ENCODE data around the gene ACOT9.
"Not testable (repeated sequence)": the region's sequence is repeated elsewhere in the genome, so short reads cannot be mapped to it uniquely, and the experiment has no call there.

ACOT9 gene

GRCh38 chrX:23661671-23662070 lies 81.4 kb downstream of the ACOT9 start:
- Histone ChIP-seq H3K27me3 (ENCODE audit: insufficient read depth, low read length, poor library complexity, severe bottlenecking) (no peaks in the 10 kb centered on the region), H3K79me2 (ENCODE audit: insufficient read depth, low read length) (no peaks in the 10 kb centered on the region), H2AFZ (ENCODE audit: low read length) (no peak overlapping the region), H3K36me3 (ENCODE audit: insufficient read depth, low read length) (no peaks in the 10 kb centered on the region), H3K9ac (ENCODE audit: low read depth, low read length, poor library complexity, severe bottlenecking) (no peak overlapping the region), H3K4me1 (ENCODE audit: insufficient read depth, low read length, poor library complexity, severe bottlenecking) (peaks cover 1% of the 10 kb centered on the region), H3K4me3 (ENCODE audit: low read length, poor library complexity, severe bottlenecking) (no peak overlapping the region), H3F3A (ENCODE audit: low read depth) (no peaks in the 10 kb centered on the region), H3K9me2 (replicated peaks; ENCODE audit: low read depth, low read length) (no peaks in the 10 kb centered on the region), H3K4me2 (ENCODE audit: low read depth, low read length, poor library complexity, severe bottlenecking) (no peak overlapping the region), H3K9me3 (ENCODE audit: insufficient read depth, low read depth, low read length) (no peaks in the 10 kb centered on the region), H4K20me1 (ENCODE audit: insufficient read depth, low read length, poor library complexity, severe bottlenecking) (no peaks in the 10 kb centered on the region)
- TF ChIP-seq CTCF (conservative IDR thresholded peaks at IDR 0.05; ENCODE audit: low read length) (no peak), EZH2phosphoT487 (IDR thresholded peaks at IDR 0.05; ENCODE audit: borderline replicate concordance) (no peak)

- Histone ChIP-seq H3K36me3 (ENCODE audit: insufficient read depth, low read length) (no peaks in the 10 kb centered on the region), H3K4me2 (ENCODE audit: low read depth, low read length, poor library complexity, severe bottlenecking) (no peak overlapping the region), H3K9me2 (replicated peaks; ENCODE audit: low read depth, low read length) (no peaks in the 10 kb centered on the region), H2AFZ (ENCODE audit: low read length) (no peak overlapping the region), H3K9ac (ENCODE audit: low read depth, low read length, poor library complexity, severe bottlenecking) (no peak overlapping the region), H4K20me1 (ENCODE audit: insufficient read depth, low read length, poor library complexity, severe bottlenecking) (no peaks in the 10 kb centered on the region), H3K27me3 (ENCODE audit: insufficient read depth, low read length, poor library complexity, severe bottlenecking) (no peaks in the 10 kb centered on the region), H3K9me3 (ENCODE audit: insufficient read depth, low read depth, low read length) (no peaks in the 10 kb centered on the region), H3K79me2 (ENCODE audit: insufficient read depth, low read length) (no peaks in the 10 kb centered on the region), H3K4me3 (ENCODE audit: low read length, poor library complexity, severe bottlenecking) (no peak overlapping the region), H3F3A (ENCODE audit: low read depth) (no peaks in the 10 kb centered on the region), H3K4me1 (ENCODE audit: insufficient read depth, low read length, poor library complexity, severe bottlenecking) (no peaks in the 10 kb centered on the region)
- TF ChIP-seq CTCF (conservative IDR thresholded peaks at IDR 0.05; ENCODE audit: low read length), result no peak
- TF ChIP-seq EZH2phosphoT487 (IDR thresholded peaks at IDR 0.05; ENCODE audit: borderline replicate concordance), result no peak
These were observed 82.3 kb downstream of the ACOT9 start for GRCh38 chrX:23660766-23661132.

GRCh38 chrX:23660083-23660765 lies 82.9 kb downstream of the ACOT9 start:
- not testable (repeated sequence) for H3K9me3 ChIP-seq (ENCODE audit: insufficient read depth, low read depth, low read length); H3K79me2 ChIP-seq (ENCODE audit: insufficient read depth, low read length); H3K4me1 ChIP-seq (ENCODE audit: insufficient read depth, low read length, poor library complexity, severe bottlenecking); H2AFZ ChIP-seq (ENCODE audit: low read length); H3K27me3 ChIP-seq (ENCODE audit: insufficient read depth, low read length, poor library complexity, severe bottlenecking); H3K4me2 ChIP-seq (ENCODE audit: low read depth, low read length, poor library complexity, severe bottlenecking); H3F3A ChIP-seq (ENCODE audit: low read depth); H3K36me3 ChIP-seq (ENCODE audit: insufficient read depth, low read length); H3K9ac ChIP-seq (ENCODE audit: low read depth, low read length, poor library complexity, severe bottlenecking); H4K20me1 ChIP-seq (ENCODE audit: insufficient read depth, low read length, poor library complexity, severe bottlenecking); H3K4me3 ChIP-seq (ENCODE audit: low read length, poor library complexity, severe bottlenecking); H3K9me2 ChIP-seq (replicated peaks; ENCODE audit: low read depth, low read length)

GRCh38 chrX:23659339-23659738 lies 83.7 kb downstream of the ACOT9 start:
- H3K4me2 ChIP-seq (ENCODE audit: low read depth, low read length, poor library complexity, severe bottlenecking), result no peak overlapping the region
- no peaks in the 10 kb centered on the region for H3K9me2 ChIP-seq (replicated peaks; ENCODE audit: low read depth, low read length)
- no peaks in the 10 kb centered on the region for H3K79me2 ChIP-seq (ENCODE audit: insufficient read depth, low read length)
- H4K20me1 ChIP-seq (ENCODE audit: insufficient read depth, low read length, poor library complexity, severe bottlenecking), result no peaks in the 10 kb centered on the region
- H3K4me3 ChIP-seq (ENCODE audit: low read length, poor library complexity, severe bottlenecking), result no peak overlapping the region
- H2AFZ ChIP-seq (ENCODE audit: low read length), result no peak overlapping the region
- no peak overlapping the region for H3K9ac ChIP-seq (ENCODE audit: low read depth, low read length, poor library complexity, severe bottlenecking)
- H3F3A ChIP-seq (ENCODE audit: low read depth), result no peaks in the 10 kb centered on the region
- H3K4me1 ChIP-seq (ENCODE audit: insufficient read depth, low read length, poor library complexity, severe bottlenecking), result no peaks in the 10 kb centered on the region
- TF ChIP-seq CTCF (conservative IDR thresholded peaks at IDR 0.05; ENCODE audit: low read length) (no peak), EZH2phosphoT487 (IDR thresholded peaks at IDR 0.05; ENCODE audit: borderline replicate concordance) (no peak)
- H3K27me3 ChIP-seq (ENCODE audit: insufficient read depth, low read length, poor library complexity, severe bottlenecking), result no peaks in the 10 kb centered on the region
- H3K36me3 ChIP-seq (ENCODE audit: insufficient read depth, low read length), result no peaks in the 10 kb centered on the region
- no peaks in the 10 kb centered on the region for H3K9me3 ChIP-seq (ENCODE audit: insufficient read depth, low read depth, low read length)

Measured in Loucy (cell line).